Measurements from ENCODE around the gene CIBAR2.

Gene CIBAR2

DNA sequence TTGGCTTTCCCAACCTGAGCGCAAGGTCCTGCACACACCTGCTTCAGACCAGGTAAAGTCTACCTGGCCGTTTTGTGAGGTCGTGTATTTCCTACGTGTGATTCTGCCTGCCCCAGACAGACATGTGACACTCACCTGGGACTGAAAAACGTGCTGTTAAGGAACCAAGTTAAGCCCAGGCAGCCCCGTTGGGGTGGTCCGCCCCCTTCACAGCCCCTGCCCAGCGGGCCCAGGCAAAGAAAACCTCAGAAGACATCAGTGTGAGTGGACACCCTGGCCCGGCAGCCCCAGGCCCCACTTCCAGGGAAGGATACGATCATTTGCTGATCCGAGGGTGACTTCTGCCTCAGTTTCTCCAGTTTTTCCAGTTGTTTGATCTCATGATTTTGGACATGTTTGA lies 4.7 kb downstream of the CIBAR2 start:
- DNase-seq (ENCODE audit: extremely low read depth, insufficient read length), result no peak

GRCh38 chr16:85107083-85107482 lies 5.2 kb downstream of the CIBAR2 start:
- no peak for TF ChIP-seq CTCF (IDR thresholded peaks at IDR 0.05; ENCODE audit: insufficient read depth, low read length, poor library complexity, severe bottlenecking)
- Histone ChIP-seq H3K36me3 (ENCODE audit: control insufficient read depth, insufficient read depth, low read length) (no peaks in the 10 kb centered on the region), H3K4me3 (replicated peaks; ENCODE audit: low read depth, low read length) (no peak overlapping the region), H3K27me3 (replicated peaks; ENCODE audit: control insufficient read depth, insufficient read depth, low read length) (no peaks in the 10 kb centered on the region)
- DNase-seq (ENCODE audit: extremely low read depth, insufficient read length), result no peak

More for the DNA sequence above, 4.7 kb downstream of the CIBAR2 start:
- Histone ChIP-seq H3K4me3 (replicated peaks; ENCODE audit: low read depth, low read length) (no peak overlapping the region), H3K36me3 (ENCODE audit: control insufficient read depth, insufficient read depth, low read length) (no peaks in the 10 kb centered on the region), H3K27me3 (replicated peaks; ENCODE audit: control insufficient read depth, insufficient read depth, low read length) (no peaks in the 10 kb centered on the region)
- TF ChIP-seq CTCF (IDR thresholded peaks at IDR 0.05; ENCODE audit: insufficient read depth, low read length, poor library complexity, severe bottlenecking), result no peak

- TF ChIP-seq CTCF (IDR thresholded peaks at IDR 0.05; ENCODE audit: insufficient read depth, low read length, poor library complexity, severe bottlenecking), result no peak
- no peak for DNase-seq (ENCODE audit: extremely low read depth, insufficient read length)
- Histone ChIP-seq H3K27me3 (replicated peaks; ENCODE audit: control insufficient read depth, insufficient read depth, low read length) (no peaks in the 10 kb centered on the region), H3K36me3 (ENCODE audit: control insufficient read depth, insufficient read depth, low read length) (no peaks in the 10 kb centered on the region), H3K4me3 (replicated peaks; ENCODE audit: low read depth, low read length) (no peak overlapping the region)
Measured at GRCh38 chr16:85105475-85105874, 6.8 kb downstream of the CIBAR2 start.

DNA sequence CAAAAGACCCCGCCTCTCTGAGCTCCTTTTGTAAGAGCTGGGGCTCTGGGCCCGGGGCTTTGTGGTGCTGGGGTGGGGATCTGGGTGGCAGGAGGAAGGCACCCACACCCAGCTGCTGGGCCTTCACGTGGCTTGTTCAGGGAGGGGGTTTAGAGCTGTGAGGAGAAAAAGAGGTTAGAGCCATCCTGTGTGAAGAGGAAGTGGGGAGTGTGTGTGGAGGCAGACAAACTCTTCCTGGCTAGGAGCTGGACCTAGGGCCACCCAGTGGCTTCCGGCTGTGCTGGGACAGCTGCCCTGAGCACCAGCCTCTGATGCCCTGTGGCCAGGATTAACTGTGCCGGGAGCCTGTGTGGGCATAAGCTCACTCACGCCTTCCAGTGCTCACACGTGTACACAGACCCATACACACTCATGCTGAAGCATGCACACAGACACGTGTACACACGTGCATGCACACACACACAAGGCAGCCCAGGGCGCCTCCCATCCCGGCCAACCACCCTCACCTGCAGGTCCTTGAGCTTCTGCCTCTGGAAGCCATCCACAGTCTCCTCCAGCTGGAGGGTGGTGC lies 7.4 kb downstream of the CIBAR2 start:
- TF ChIP-seq CTCF (IDR thresholded peaks at IDR 0.05; ENCODE audit: insufficient read depth, low read length, poor library complexity, severe bottlenecking), result no peak
- peak; percentile 46 for DNase-seq (ENCODE audit: extremely low read depth, insufficient read length)
- H3K27me3 ChIP-seq (replicated peaks; ENCODE audit: control insufficient read depth, insufficient read depth, low read length), result no peaks in the 10 kb centered on the region
- H3K36me3 ChIP-seq (ENCODE audit: control insufficient read depth, insufficient read depth, low read length), result no peaks in the 10 kb centered on the region
- no peak overlapping the region for H3K4me3 ChIP-seq (replicated peaks; ENCODE audit: low read depth, low read length)

DNA sequence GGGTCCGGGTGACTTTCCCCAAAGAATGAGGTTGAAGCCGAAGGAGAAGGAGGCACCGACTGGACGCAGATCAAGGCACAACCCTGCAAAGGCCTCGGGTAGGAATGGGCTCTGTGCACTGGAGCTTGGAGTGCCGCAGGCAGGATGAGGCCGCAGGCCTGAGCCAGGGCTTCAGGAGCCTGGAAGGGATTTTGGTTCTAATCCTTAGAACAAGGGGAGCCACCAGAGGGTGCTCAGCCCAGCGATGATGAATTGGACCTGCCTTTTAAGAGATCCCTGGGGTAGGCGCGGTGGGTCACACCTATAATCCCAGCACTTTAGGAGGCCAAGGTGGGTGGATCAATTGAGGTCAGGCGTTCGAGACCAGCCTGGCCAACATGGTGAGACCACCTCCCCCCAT lies 8.1 kb downstream of the CIBAR2 start:
- DNase-seq (ENCODE audit: extremely low read depth, insufficient read length), result no peak
- Histone ChIP-seq H3K36me3 (ENCODE audit: control insufficient read depth, insufficient read depth, low read length) (no peaks in the 10 kb centered on the region), H3K27me3 (replicated peaks; ENCODE audit: control insufficient read depth, insufficient read depth, low read length) (no peaks in the 10 kb centered on the region), H3K4me3 (replicated peaks; ENCODE audit: low read depth, low read length) (no peak overlapping the region)
- no peak for TF ChIP-seq CTCF (IDR thresholded peaks at IDR 0.05; ENCODE audit: insufficient read depth, low read length, poor library complexity, severe bottlenecking)

All from GM06990 (cell line).